RCC 7860 (cell line): Measurements from ENCODE around the gene COL2A1.

Experiments used
- DNase-seq: peaks from one replicate; pipeline ENCODE4 v3.0.0-alpha.2; 2015; ENCODE audit warnings: low spot score
- FAIRE-seq: peaks from 2 replicates; lab custom pipeline; 2012; peaks lifted over from hg19 to GRCh38; lab: Jason Lieb, UNC

COL2A1 gene

GRCh38 chr12:47991106-47992061, 12.9 kb downstream of the COL2A1 start:
- no peak for FAIRE-seq
- no peak for DNase-seq

- FAIRE-seq (no peak), DNase-seq (no peak)
Observed at GRCh38 chr12:47990351-47991105, 13.7 kb downstream of the COL2A1 start.

GRCh38 chr12:47989666-47990065, 14.6 kb downstream of the COL2A1 start:
- DNase-seq (no peak), FAIRE-seq (no peak)

- FAIRE-seq = no peak
- no peak for DNase-seq
Observed at GRCh38 chr12:47989023-47989417, 15.3 kb downstream of the COL2A1 start.

- FAIRE-seq (no peak), DNase-seq (no peak)
Observed at GRCh38 chr12:47988073-47989022, 15.9 kb downstream of the COL2A1 start.

GRCh38 chr12:47987411-47988072, 16.7 kb downstream of the COL2A1 start:
- no peak for FAIRE-seq
- no peak for DNase-seq

- FAIRE-seq (no peak), DNase-seq (no peak)
Observed at GRCh38 chr12:47986832-47987231, 17.4 kb downstream of the COL2A1 start.

- DNase-seq (no peak), FAIRE-seq (no peak)
Observed at GRCh38 chr12:47986291-47986660, 18.0 kb downstream of the COL2A1 start.

- FAIRE-seq (no peak), DNase-seq (no peak)
Observed at GRCh38 chr12:47985596-47986290, 18.5 kb downstream of the COL2A1 start.

- DNase-seq (no peak), FAIRE-seq (no peak)
Observed at GRCh38 chr12:47984331-47984801, 19.9 kb downstream of the COL2A1 start.

GRCh38 chr12:47983541-47984115, 20.6 kb downstream of the COL2A1 start:
- FAIRE-seq = no peak

GRCh38 chr12:47982770-47983169, 21.5 kb downstream of the COL2A1 start:
- FAIRE-seq (no peak), DNase-seq (no peak)

More at GRCh38 chr12:47983541-47984115, 20.6 kb downstream of the COL2A1 start:
- DNase-seq = no peak

- FAIRE-seq (no peak), DNase-seq (no peak)
Observed at GRCh38 chr12:47982311-47982710, 22.0 kb downstream of the COL2A1 start.

GRCh38 chr12:47981496-47982260, 22.6 kb downstream of the COL2A1 start:
- FAIRE-seq (no peak), DNase-seq (no peak)

GRCh38 chr12:47980779-47981495, 23.3 kb downstream of the COL2A1 start:
- DNase-seq (no peak), FAIRE-seq (no peak)

GRCh38 chr12:47980197-47980596, 24.1 kb downstream of the COL2A1 start:
- no peak for DNase-seq
- FAIRE-seq = no peak

GRCh38 chr12:47979686-47980085, 24.6 kb downstream of the COL2A1 start:
- DNase-seq (no peak), FAIRE-seq (no peak)

- FAIRE-seq (no peak), DNase-seq (no peak)
Observed at GRCh38 chr12:47979166-47979565, 25.1 kb downstream of the COL2A1 start.
